T-helper 22 cell (primary cell): Measurements from ENCODE around the gene CEP41.

Experiments
- DNase-seq: peaks from one replicate; pipeline ENCODE4 v3.0.0-alpha.2; 2020; ENCODE audit warnings: low read depth

Gene CEP41

GRCh38 chr7:130440527-130441365, at the start of gene CEP41:
Gene CEP41, minus strand, starts transcription at chr7:130441016. Its CDS starts 50 bp downstream, at chr7:130440966.
- DNase-seq: peak; percentile 72

GRCh38 chr7:130490311-130490791, 49.5 kb upstream of the CEP41 start:
- no peak for DNase-seq

GRCh38 chr7:130489140-130489983, 48.5 kb upstream of the CEP41 start:
- DNase-seq: no peak

GRCh38 chr7:130488392-130489139, 47.8 kb upstream of the CEP41 start:
- DNase-seq: no peak

- DNase-seq: no peak
Observed at GRCh38 chr7:130486954-130487436, 46.2 kb upstream of the CEP41 start.

GRCh38 chr7:130486114-130486953, 45.5 kb upstream of the CEP41 start:
- DNase-seq: no peak

- DNase-seq: no peak
Observed at GRCh38 chr7:130485734-130486113, 44.9 kb upstream of the CEP41 start.

GRCh38 chr7:130483031-130483430, 42.2 kb upstream of the CEP41 start:
- no peak for DNase-seq

GRCh38 chr7:130481898-130482297, 41.1 kb upstream of the CEP41 start:
- DNase-seq: no peak

- no peak for DNase-seq
Observed at GRCh38 chr7:130479716-130480400, 39.0 kb upstream of the CEP41 start.

- no peak for DNase-seq
Observed at GRCh38 chr7:130478991-130479390, 38.2 kb upstream of the CEP41 start.

- DNase-seq: no peak
Observed at GRCh38 chr7:130476297-130477150, 35.7 kb upstream of the CEP41 start.

GRCh38 chr7:130475776-130476175, 35.0 kb upstream of the CEP41 start:
- DNase-seq: no peak

GRCh38 chr7:130473876-130474275, 33.1 kb upstream of the CEP41 start:
- DNase-seq: no peak

- no peak for DNase-seq
Observed at GRCh38 chr7:130473289-130473688, 32.5 kb upstream of the CEP41 start.

GRCh38 chr7:130471974-130472373, 31.2 kb upstream of the CEP41 start:
- DNase-seq: no peak

- no peak for DNase-seq
Observed at GRCh38 chr7:130468612-130469011, 27.8 kb upstream of the CEP41 start.

- DNase-seq: no peak
Observed at GRCh38 chr7:130463553-130464434, 23.0 kb upstream of the CEP41 start.

- no peak for DNase-seq
Observed at GRCh38 chr7:130461272-130461671, 20.5 kb upstream of the CEP41 start.
